GM23248 (cell line): ENCODE measurements around the gene OR51B5. TPM values are rescaled to one million over a fixed set of nuclear protein-coding genes. Genes with fewer than 3 reads are reported as not detected.
A peak's percentile ranks its signal among the peaks of the same experiment; 100 is the strongest.

Experiments
- DNase-seq: peaks from one replicate; pipeline ENCODE4 v3.0.0-alpha.2; 2015
- H2AFZ ChIP-seq: fragments of 200-600 bp; sonication (generic); 2 replicates; pipeline ENCODE4 v1.6.1; 2016; ENCODE audit warnings: antibody characterized with exemption
- H3F3A ChIP-seq: fragments of 200-600 bp; sonication (generic); 2 replicates; pipeline ENCODE4 v1.6.1; 2016; ENCODE audit warnings: mild to moderate bottlenecking, antibody characterized with exemption, mixed run types; ENCODE audit not compliant: insufficient read depth
- H3K27ac ChIP-seq: fragments of 200-600 bp; sonication (generic); 2 replicates; pipeline ENCODE4 v1.5.1; 2016; ENCODE audit warnings: mild to moderate bottlenecking
- H3K27me3 ChIP-seq: fragments of 200-600 bp; sonication (generic); replicated peaks from 2 replicates; pipeline ENCODE4 v1.6.1; 2016; ENCODE audit warnings: mild to moderate bottlenecking; ENCODE audit not compliant: insufficient read depth
- H3K36me3 ChIP-seq: fragments of 200-600 bp; sonication (generic); 2 replicates; pipeline ENCODE4 v1.6.1; 2016; ENCODE audit warnings: low read depth, mild to moderate bottlenecking
- H3K4me1 ChIP-seq: fragments of 200-600 bp; sonication (generic); 2 replicates; pipeline ENCODE4 v1.6.1; 2016; ENCODE audit warnings: mild to moderate bottlenecking; ENCODE audit not compliant: insufficient read depth
- H3K4me2 ChIP-seq: fragments of 200-600 bp; sonication (generic); one replicate; pipeline ENCODE4 v1.6.1; 2016; ENCODE audit warnings: mild to moderate bottlenecking; ENCODE audit not compliant: unreplicated experiment
- H3K4me3 ChIP-seq: fragments of 200-600 bp; sonication (generic); 2 replicates; pipeline ENCODE4 v1.5.1; 2016; ENCODE audit warnings: mild to moderate bottlenecking
- H3K79me2 ChIP-seq: fragments of 200-600 bp; sonication (generic); 2 replicates; pipeline ENCODE4 v1.6.1; 2016; ENCODE audit warnings: mild to moderate bottlenecking; ENCODE audit not compliant: insufficient read depth
- H3K9ac ChIP-seq: fragments of 200-600 bp; sonication (generic); 2 replicates; pipeline ENCODE4 v1.6.1; 2016; ENCODE audit warnings: mild to moderate bottlenecking
- H3K9me2 ChIP-seq: fragments of 200-600 bp; sonication (generic); 2 replicates; pipeline ENCODE4 v1.6.1; 2016; ENCODE audit warnings: mixed run types, mild to moderate bottlenecking, moderate library complexity; ENCODE audit not compliant: insufficient read depth
- H3K9me3 ChIP-seq: fragments of 200-600 bp; sonication (generic); one replicate; pipeline ENCODE4 v1.6.1; 2017; ENCODE audit warnings: low read depth
- H4K20me1 ChIP-seq: fragments of 200-600 bp; sonication (generic); 2 replicates; pipeline ENCODE4 v1.6.0; 2016; ENCODE audit not compliant: insufficient read depth
- EZH2 ChIP-seq: fragments of 200-600 bp; sonication (generic); IDR thresholded peaks from 2 replicates; pipeline ENCODE4 v1.6.1; 2018; ENCODE audit warnings: antibody characterized with exemption, mild to moderate bottlenecking; ENCODE audit not compliant: insufficient read depth, poor library complexity, severe bottlenecking
- EZH2phosphoT487 ChIP-seq: fragments of 200-600 bp; sonication (generic); IDR thresholded peaks from 2 replicates; pipeline ENCODE4 v1.6.1; 2018; ENCODE audit warnings: antibody characterized with exemption, moderate library complexity, mild to moderate bottlenecking, low read depth; ENCODE audit not compliant: insufficient read depth
- WGBS, 2 experiments: methylation state at CpG; one replicate each; pipeline ENCODE4 v1.1.6; 2015 to 2017; ENCODE audit warnings: low lambda C conversion rate in 2 of 2, low coverage in 1 of 2; ENCODE audit errors: missing lambda C conversion rate in 2 of 2; 5-methylcytosine and 5-hydroxymethylcytosine counted together
- in situ Hi-C: fragments of 300-500 bp; cut with MboI; formaldehyde crosslinking; loops from 2 replicates; pipeline ENCODE4 v1.15.0; 2020
- polyA plus RNA-seq: library from polyadenylated mRNA; unstranded; fragments of >200 nt; fragmentation: Nextera tagmentation; extraction: Ambion mirVana; gene quantifications from 2 replicates; pipeline ENCODE4 v1.2.1, GENCODE V29; 2016
- total RNA-seq: library from RNA; depleted of rRNA; stranded (reverse); fragments of >200 nt; shearing (Covaris generic); gene quantifications from 2 replicates; pipeline ENCODE4 v1.2.3, GENCODE V29; 2014

OR51B5 gene
- total and polyA plus RNA-seq, 2 experiments from 2014 or later = not detected

DNA sequence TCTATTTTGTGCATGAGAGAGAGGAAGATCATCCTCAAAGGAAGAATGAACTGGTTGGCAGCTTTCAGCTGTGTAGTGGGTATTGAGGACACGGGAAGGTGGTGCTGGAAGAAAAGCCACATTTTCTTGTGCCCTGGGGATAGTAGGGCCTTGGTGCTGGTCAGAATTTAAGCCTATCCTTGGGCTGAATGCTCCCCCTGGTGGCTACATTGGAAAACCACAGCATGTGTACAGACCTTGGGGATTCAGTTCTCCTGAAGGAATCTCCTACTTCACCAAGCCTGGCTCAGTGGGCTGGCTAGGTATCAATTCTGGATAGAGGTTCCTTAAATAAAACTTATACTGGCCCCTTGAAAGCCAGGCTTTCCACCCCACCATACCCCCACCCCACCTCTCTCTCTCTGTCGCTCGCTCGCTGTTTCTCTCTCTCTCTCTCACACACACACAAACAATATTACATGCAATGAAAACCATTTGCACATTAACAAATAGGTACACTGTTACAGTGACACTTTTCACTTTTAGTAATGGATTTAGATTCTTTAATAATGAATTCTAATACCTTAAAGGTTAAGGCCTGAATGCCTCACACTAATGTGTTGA lies 37.5 kb upstream of the OR51B5 start:
- TF ChIP-seq EZH2 (no peak), EZH2phosphoT487 (no peak)
- no peaks in the 10 kb centered on the region for H3K9me3 ChIP-seq
- H3K79me2 ChIP-seq = no peaks in the 10 kb centered on the region
- H3F3A ChIP-seq = no peaks in the 10 kb centered on the region
- no peaks in the 10 kb centered on the region for H3K27me3 ChIP-seq
- H3K9ac ChIP-seq = no peak overlapping the region
- in situ Hi-C loops = loop anchor here (10.0 to 25.0 kb wide), 2 partner anchors 256 to 744 kb away; partner anchors contain the start of genes OR51D1 and OR51E1
- peak overlapping the region; percentile 43 for H2AFZ ChIP-seq
- no peaks in the 10 kb centered on the region for H3K9me2 ChIP-seq
- H3K27ac ChIP-seq = no peak overlapping the region
- peak; percentile 77 for DNase-seq
- no peaks in the 10 kb centered on the region for H3K4me1 ChIP-seq
- no peak overlapping the region for H3K4me2 ChIP-seq
- no peaks in the 10 kb centered on the region for H4K20me1 ChIP-seq
- H3K36me3 ChIP-seq = no peaks in the 10 kb centered on the region
- 74 to 75% methylated on average over 4 of the region's 4 CpGs for WGBS, 2 experiments
- H3K4me3 ChIP-seq = no peak overlapping the region

DNA sequence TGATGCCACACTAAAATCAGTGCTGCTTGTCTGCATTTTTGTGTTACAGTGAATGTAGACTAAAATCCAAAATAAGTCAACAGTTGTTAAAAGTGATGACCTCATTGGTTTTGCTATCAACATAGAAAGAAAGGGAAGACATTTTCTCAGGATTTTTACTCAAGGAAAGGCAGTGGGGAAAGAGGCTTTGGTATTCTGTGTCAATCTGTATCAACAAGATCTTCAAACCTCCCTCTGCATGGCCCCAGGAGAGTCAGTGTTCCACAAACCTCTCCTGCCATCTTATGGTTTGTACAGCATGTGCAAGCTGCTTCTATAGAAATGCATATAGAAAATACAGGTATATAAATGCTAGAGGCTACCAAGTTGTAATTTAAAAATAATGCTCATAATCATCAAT lies 26.5 kb upstream of the OR51B5 start:
- H3K36me3 ChIP-seq = no peaks in the 10 kb centered on the region
- H3K4me2 ChIP-seq = no peak overlapping the region
- peaks cover 34% of the 10 kb centered on the region for H3F3A ChIP-seq
- H3K4me1 ChIP-seq = peaks cover 48% of the 10 kb centered on the region
- H3K4me3 ChIP-seq = no peak overlapping the region
- no peaks in the 10 kb centered on the region for H3K27me3 ChIP-seq
- no peak for TF ChIP-seq EZH2phosphoT487
- TF ChIP-seq EZH2 = no peak
- H3K9me2 ChIP-seq = no peaks in the 10 kb centered on the region
- H3K79me2 ChIP-seq = no peaks in the 10 kb centered on the region
- H2AFZ ChIP-seq = no peak overlapping the region
- H4K20me1 ChIP-seq = no peaks in the 10 kb centered on the region
- H3K27ac ChIP-seq = no peak overlapping the region
- in situ Hi-C loops = loop anchor here (5.0 kb wide), 1 partner anchor 162 kb away; no protein-coding TSS in a partner anchor
- H3K9ac ChIP-seq = no peak overlapping the region
- peak; percentile 68 for DNase-seq
- H3K9me3 ChIP-seq = no peaks in the 10 kb centered on the region

DNA sequence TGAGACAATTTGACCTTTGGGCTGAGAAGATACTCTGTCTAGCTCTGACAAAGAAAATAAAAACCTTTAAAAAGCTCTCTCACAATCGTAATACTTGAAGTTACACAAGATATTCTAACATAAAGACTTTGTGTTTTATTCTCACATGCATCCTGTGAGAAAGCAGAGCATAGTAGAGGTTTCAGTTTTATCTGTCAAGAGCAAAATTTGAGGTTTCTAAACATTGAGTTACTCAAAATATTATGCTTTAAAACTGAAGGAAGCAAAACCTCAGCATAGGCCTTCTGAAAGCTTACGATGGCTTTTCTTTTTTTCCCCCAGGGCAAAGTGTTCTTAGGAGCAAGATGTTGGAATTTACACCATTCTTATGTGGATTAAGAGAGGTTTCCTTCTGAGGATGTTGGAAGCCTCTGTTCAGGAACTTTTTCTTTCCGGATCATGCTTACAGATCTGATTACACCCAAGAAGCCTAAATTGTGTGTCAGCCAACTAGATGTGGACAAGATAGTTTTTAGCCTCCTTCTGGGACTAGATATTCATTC lies 25.2 kb upstream of the OR51B5 start:
- no peak overlapping the region for H3K9ac ChIP-seq
- H3K27ac ChIP-seq = peak overlapping the region; percentile 82
- H3K4me3 ChIP-seq = no peak overlapping the region
- H3K9me2 ChIP-seq = no peaks in the 10 kb centered on the region
- H3K27me3 ChIP-seq = no peaks in the 10 kb centered on the region
- in situ Hi-C loops = no loop called here
- peak overlapping the region; percentile 51 for H3K4me2 ChIP-seq
- no peaks in the 10 kb centered on the region for H3K9me3 ChIP-seq
- no peak for DNase-seq
- TF ChIP-seq EZH2phosphoT487 (no peak), EZH2 (no peak)
- WGBS, 2 experiments = 72 to 76% methylated on average over 3 of the region's 3 CpGs
- H4K20me1 ChIP-seq = no peaks in the 10 kb centered on the region
- no peaks in the 10 kb centered on the region for H3K79me2 ChIP-seq
- peak overlapping the region; percentile 47 for H2AFZ ChIP-seq
- H3K4me1 ChIP-seq = peaks cover 60% of the 10 kb centered on the region
- no peaks in the 10 kb centered on the region for H3K36me3 ChIP-seq
- peaks cover 41% of the 10 kb centered on the region for H3F3A ChIP-seq

DNA sequence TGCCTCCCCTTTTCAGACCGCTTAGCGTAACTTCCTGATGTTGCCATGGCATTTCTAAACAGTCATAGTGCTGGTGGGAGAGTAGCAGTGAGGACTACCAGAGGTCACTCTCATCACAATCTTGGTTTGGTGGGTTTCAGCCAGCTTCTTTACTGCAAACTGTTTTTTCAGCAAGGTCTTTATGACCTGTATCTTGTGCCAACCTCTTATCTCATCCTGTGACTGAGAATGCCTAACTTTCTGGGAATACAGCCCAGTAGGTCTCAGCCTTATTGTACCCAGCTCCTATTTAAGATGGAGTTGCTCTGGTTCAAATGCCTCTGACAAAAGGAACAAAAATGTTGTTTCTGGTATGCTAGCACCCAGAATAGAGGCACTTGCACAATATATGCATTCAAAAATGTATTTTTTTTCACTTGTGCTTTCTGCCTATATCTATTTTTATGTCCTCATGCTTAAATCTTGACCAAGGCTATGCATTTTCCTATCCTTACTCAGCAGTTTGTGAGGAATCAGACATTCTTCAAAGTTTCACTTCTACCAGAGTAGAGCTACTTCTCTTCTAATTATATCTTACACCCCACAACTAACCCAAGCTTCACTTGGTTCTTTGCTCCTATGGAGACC lies 24.2 kb upstream of the OR51B5 start:
- no peaks in the 10 kb centered on the region for H3K36me3 ChIP-seq
- in situ Hi-C loops = no loop called here
- H3K4me3 ChIP-seq = no peak overlapping the region
- no peaks in the 10 kb centered on the region for H3K79me2 ChIP-seq
- peak overlapping the region; percentile 82 for H3K27ac ChIP-seq
- H3K9ac ChIP-seq = peak overlapping the region; percentile 46; the same call in 1 of the 2 replicates
- no peak for TF ChIP-seq EZH2phosphoT487
- TF ChIP-seq EZH2 = no peak
- H3K4me2 ChIP-seq = peak overlapping the region; percentile 51
- H3K4me1 ChIP-seq = peaks cover 65% of the 10 kb centered on the region
- DNase-seq = peak; percentile 73
- 66 to 81% methylated on average over 2 of the region's 2 CpGs for WGBS, 2 experiments
- H3K27me3 ChIP-seq = no peaks in the 10 kb centered on the region
- peaks cover 44% of the 10 kb centered on the region for H3F3A ChIP-seq
- no peaks in the 10 kb centered on the region for H4K20me1 ChIP-seq
- peak overlapping the region; percentile 22 for H2AFZ ChIP-seq
- no peaks in the 10 kb centered on the region for H3K9me3 ChIP-seq
- H3K9me2 ChIP-seq = no peaks in the 10 kb centered on the region
